Erythroblast (primary cell): ENCODE results near the gene TSBP1.
"Not testable (repeated sequence)": the region's sequence is repeated elsewhere in the genome, so short reads cannot be mapped to it uniquely, and the experiment has no call there.

Experiments used
- GATA1 ChIP-seq: IDR thresholded peaks from 2 replicates; pipeline ENCODE4 v1.6.1; 2011; ENCODE audit warnings: low read depth, mild to moderate bottlenecking, control low read depth, low read length, moderate library complexity
- POLR2A ChIP-seq: IDR thresholded peaks from 2 replicates; pipeline ENCODE4 v1.6.1; 2011; ENCODE audit warnings: mild to moderate bottlenecking, low read length

DNA sequence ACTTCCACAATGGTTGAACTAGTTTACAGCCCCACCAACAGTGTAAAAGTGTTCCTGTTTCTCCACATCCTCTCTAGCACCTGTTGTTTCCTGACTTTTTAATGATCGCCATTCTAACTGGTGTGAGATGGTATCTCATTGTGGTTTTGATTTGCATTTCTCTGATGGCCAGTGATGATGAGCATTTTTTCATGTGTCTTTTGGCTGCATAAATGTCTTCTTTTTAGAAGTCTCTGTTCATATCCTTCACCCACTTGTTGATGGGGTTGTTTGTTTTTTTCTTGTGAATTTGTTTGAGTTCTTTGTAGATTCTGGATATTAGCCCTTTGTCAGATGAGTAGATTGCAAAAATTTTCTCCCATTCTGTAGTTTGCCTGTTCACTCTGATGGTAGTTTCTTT is 12.5 kb downstream of the TSBP1 start:
- TF ChIP-seq POLR2A, GATA1: not testable (repeated sequence)
